Pancreas (tissue), 8 donors: Measurements from ENCODE around the gene RCAN1. TPM values are rescaled to one million over a fixed set of nuclear protein-coding genes. Genes with fewer than 3 reads are reported as not detected.

ENCODE experiments used
- polyA plus RNA-seq, 2 donors: library from polyadenylated mRNA; stranded (reverse); fragments of 200-250 nt; gene quantifications; one replicate each; pipeline ENCODE4 v1.2.3, GENCODE V29; 2013
- total RNA-seq, 6 donors: library from RNA; stranded (reverse); fragmentation: NEBNext Ultra II Directional in 4 of 6; extraction: Animal tissue kit (Norgen Biotek cat#: 25700) in 4 of 6; gene quantifications; one replicate each; pipeline versions ENCODE4 v1.2.1 to v1.2.4, GENCODE V29; 2021 to 2023
- donor health status: healthy with polysubstance abuse.
- donor health status: DM: no; HTN: no; CAD: no; lungs with moderate emphysema.
- donor health status: DM: no; HTN: no; CAD: no.
- donor health status: Bipolar disorder and iron deficiency.
- donor health status: DM: yes; HTN: yes; CAD: no.
- donor health status: DM: no; HTN: no; CAD: no.
- donor health status: DM: no; HTN: no; CAD: no.
- donor health status: DM: yes; HTN: yes; CAD: no.

Gene RCAN1
- total and polyA plus RNA-seq, 8 donors = 9.5 to 19.7 (median 14.7) TPM

Other genes with a start within 250 kb of the RCAN1 start
- gene SMIM11, start 239.6 kb downstream of the RCAN1 start, total RNA-seq = 10 to 100 TPM in 1 of 6 donors, 1 to 10 TPM in 5; 2.3 to 10.8 (median 4.9) TPM
- gene SMIM11, start 239.6 kb downstream of the RCAN1 start, polyA plus RNA-seq = 1 to 10 TPM; 1.3 to 3.3 TPM
- not detected for gene SMIM34, start 191.2 kb downstream of the RCAN1 start, total RNA-seq
- gene SMIM34, start 191.2 kb downstream of the RCAN1 start, polyA plus RNA-seq = not detected
- gene KCNE1, start 102.9 kb downstream of the RCAN1 start, total RNA-seq = under 1 TPM; 0.20 to 0.75 (median 0.31) TPM
- under 1 TPM; 0.05 to 0.30 TPM for gene KCNE1, start 102.9 kb downstream of the RCAN1 start, polyA plus RNA-seq
- 10 to 100 TPM in 1 of 6 donors, 1 to 10 TPM in 5; 1.0 to 13.2 (median 2.0) TPM for gene CLIC6, start 53.9 kb upstream of the RCAN1 start, total RNA-seq
- 1 to 10 TPM; 5.2 to 5.5 TPM for gene CLIC6, start 53.9 kb upstream of the RCAN1 start, polyA plus RNA-seq